ENCODE results near the gene ZFYVE26. TPM values are rescaled to one million over a fixed set of nuclear protein-coding genes. Genes with fewer than 3 reads are reported as not detected.
A peak's percentile ranks its signal among the peaks of the same experiment; 100 is the strongest.

Gene ZFYVE26
- total RNA-seq = 10 to 100 TPM; 25.2 to 27.4 TPM

DNA sequence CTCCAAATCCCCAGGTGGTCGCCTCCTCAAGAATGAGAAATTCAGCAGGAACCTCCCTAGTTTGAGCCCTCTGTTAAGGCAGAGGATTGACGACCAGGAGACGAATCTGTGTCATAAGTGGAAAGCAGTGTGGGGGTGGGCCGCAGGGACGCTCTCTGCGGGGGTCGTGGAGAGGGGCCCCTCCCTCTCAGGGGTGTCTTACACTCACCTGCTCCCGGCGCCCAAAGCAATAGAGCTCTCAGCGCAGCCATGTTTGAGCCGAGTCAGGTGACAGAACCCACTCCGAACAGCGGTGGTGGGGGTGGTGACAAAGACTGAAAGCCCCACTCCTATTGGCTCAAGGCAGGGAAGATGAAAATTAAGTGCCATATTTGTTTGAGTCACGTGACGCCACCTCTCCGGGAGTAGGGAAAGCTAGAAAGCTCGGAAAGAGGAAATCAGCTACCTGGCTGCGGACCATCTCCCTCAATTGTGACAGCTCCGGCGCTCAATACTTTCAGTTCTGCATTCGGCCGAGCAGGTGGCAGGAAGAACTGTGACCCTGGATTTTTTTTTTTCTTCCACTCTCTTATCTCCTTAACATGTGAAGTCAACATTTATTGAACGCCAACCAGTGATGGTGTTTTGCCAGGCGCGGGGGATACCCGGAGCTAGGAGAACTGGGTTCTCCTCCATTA is at the start of gene ZFYVE26:
Gene ZFYVE26, minus strand, starts transcription at position 265 of the 677 bp plus-strand sequence. CDS start 627 bp downstream, outside the sequence.
- ChIA-PET POLR2A (no interaction called here), CTCF (interaction anchor here (0.6 to 1.6 kb wide), 3 partner anchors 10 to 777 kb away, joined by 3 to 5 read pairs (median 4); no protein-coding TSS in a partner anchor)
- Mint-ChIP-seq H3K27me3 (no peaks in the 10 kb centered on the region), H3K9me3 (no peaks in the 10 kb centered on the region), H3K4me1 (peaks cover 64% of the 10 kb centered on the region), H3K4me3 (peak within 1 kb of the TSS; percentile 93), H3K27ac (peak within 1 kb of the TSS; percentile 97), H3K36me3 (ENCODE audit: low read depth) (peaks cover 10% of the 10 kb centered on the region)
- DNase-seq = peak; percentile 96

DNA sequence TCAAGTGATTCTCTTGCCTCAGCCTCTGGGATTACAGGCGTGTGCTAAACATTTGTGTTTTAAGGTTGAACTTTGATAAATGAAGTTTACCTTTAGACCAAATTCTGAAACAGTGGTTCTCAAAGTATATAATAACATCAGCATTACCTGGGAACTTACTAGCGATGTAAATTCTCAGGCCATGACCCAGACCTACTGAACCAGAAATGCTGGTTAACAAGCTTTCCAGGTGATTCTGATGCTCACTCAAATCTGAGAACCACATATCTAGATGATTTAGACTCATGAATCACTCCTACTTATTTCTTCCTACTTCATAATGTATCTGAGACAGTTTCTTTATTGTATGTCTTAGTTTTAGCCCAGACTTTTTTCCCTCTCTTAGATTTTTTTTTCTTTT is 46.8 kb upstream of the ZFYVE26 start:
- no peaks in the 10 kb centered on the region for H3K4me1 Mint-ChIP-seq
- H3K27ac Mint-ChIP-seq = no peak overlapping the region
- H3K9me3 Mint-ChIP-seq = no peaks in the 10 kb centered on the region
- no peaks in the 10 kb centered on the region for H3K27me3 Mint-ChIP-seq
- no peak overlapping the region for H3K4me3 Mint-ChIP-seq
- DNase-seq = no peak
- CTCF ChIA-PET = no interaction called here
- peaks cover 17% of the 10 kb centered on the region for H3K36me3 Mint-ChIP-seq (ENCODE audit: low read depth)
- POLR2A ChIA-PET = no interaction called here

DNA sequence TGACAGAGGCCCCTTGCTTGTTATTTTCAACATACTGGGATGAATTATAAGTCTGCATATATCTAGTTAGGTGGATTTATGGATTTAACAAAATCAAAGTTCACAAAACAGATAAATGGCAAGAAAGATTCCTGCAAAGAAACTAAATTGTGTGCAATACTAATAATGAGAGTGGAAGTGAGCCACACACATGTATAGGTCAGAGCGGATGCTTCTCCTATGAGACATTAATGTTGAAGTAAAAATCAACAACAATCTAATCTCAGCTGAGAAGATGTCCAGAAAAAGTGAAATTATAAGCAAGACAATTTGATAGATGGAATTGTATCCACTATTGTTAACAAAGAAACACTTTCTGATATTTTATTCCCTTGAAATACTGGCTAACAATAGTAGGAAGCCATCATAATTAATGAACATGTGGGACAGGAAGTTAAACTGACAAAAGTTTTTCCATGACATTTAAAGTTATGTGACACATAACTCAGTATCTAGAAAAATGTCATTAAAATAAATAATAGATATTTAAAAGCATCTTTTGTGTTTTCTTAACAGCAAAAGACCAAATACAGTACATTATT is 42.9 kb upstream of the ZFYVE26 start:
- DNase-seq = no peak
- CTCF ChIA-PET = no interaction called here
- H3K4me1 Mint-ChIP-seq = peaks cover 1% of the 10 kb centered on the region
- H3K36me3 Mint-ChIP-seq (ENCODE audit: low read depth) = no peaks in the 10 kb centered on the region
- H3K4me3 Mint-ChIP-seq = no peak overlapping the region
- POLR2A ChIA-PET = no interaction called here
- H3K27me3 Mint-ChIP-seq = no peaks in the 10 kb centered on the region
- no peaks in the 10 kb centered on the region for H3K9me3 Mint-ChIP-seq
- H3K27ac Mint-ChIP-seq = no peak overlapping the region

DNA sequence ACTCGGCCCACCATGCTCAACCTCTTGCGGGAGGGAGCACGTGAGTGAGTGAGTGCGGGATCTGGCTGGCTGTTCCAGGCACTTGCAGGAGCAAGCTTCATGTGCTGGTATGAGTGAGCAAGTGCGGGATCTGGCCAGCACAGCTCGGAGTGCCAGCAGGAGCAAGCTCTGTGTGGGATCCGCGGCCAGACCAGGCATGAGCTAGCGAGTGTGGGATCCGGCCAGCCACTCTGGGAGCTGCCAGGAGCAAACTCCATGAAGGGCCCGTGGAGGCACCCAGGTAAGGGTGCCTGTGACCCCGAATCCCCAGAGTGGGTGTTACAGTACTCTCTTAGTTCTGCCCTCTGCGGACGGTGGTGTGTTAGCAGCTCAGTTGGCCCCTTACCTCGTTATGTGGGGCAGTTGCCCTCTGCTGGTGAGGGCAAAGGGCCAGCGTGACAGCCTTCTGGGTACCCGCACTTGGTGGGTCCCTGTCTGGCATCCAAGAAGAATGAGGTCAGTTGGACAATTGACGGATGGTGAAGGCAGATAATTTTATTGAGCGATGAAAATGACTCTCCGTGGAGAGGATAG is 41.5 kb upstream of the ZFYVE26 start:
- H3K27ac Mint-ChIP-seq = no peak overlapping the region
- H3K4me3 Mint-ChIP-seq = no peak overlapping the region
- H3K4me1 Mint-ChIP-seq = peaks cover 1% of the 10 kb centered on the region
- H3K36me3 Mint-ChIP-seq (ENCODE audit: low read depth) = peaks cover 3% of the 10 kb centered on the region
- CTCF ChIA-PET = no interaction called here
- H3K9me3 Mint-ChIP-seq = no peaks in the 10 kb centered on the region
- no peaks in the 10 kb centered on the region for H3K27me3 Mint-ChIP-seq
- POLR2A ChIA-PET = no interaction called here
- DNase-seq = no peak

DNA sequence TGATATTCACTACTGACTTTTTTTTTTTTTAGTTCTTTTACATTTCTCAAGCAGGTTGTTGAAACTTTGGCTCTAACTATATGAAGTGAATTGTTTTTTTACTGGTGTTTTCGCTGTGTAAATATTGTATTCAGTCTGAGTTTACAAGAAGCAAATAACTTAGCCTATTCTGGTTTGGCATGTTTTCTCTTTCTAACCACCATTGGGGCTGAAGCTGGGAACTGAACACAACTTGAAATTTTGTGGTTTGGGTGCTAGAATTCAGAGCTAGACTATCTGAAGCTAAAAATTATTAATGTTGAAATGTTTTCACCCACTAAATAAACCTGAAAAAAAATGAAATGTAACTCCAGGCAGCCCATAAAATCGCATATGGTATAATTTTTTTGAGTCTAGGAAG is 40.4 kb upstream of the ZFYVE26 start:
- CTCF ChIA-PET = interaction anchor here (0.5 to 0.7 kb wide), 2 partner anchors 857 to 1204 kb away, joined by 3 read pairs; no protein-coding TSS in a partner anchor
- peaks cover 1% of the 10 kb centered on the region for H3K4me1 Mint-ChIP-seq
- POLR2A ChIA-PET = interaction anchor here (0.7 kb wide), 1 partner anchor 267 kb away, joined by 4 read pairs; no protein-coding TSS in a partner anchor
- DNase-seq = no peak
- peaks cover 3% of the 10 kb centered on the region for H3K36me3 Mint-ChIP-seq (ENCODE audit: low read depth)
- H3K4me3 Mint-ChIP-seq = no peak overlapping the region
- no peaks in the 10 kb centered on the region for H3K9me3 Mint-ChIP-seq
- no peak overlapping the region for H3K27ac Mint-ChIP-seq
- H3K27me3 Mint-ChIP-seq = no peaks in the 10 kb centered on the region

DNA sequence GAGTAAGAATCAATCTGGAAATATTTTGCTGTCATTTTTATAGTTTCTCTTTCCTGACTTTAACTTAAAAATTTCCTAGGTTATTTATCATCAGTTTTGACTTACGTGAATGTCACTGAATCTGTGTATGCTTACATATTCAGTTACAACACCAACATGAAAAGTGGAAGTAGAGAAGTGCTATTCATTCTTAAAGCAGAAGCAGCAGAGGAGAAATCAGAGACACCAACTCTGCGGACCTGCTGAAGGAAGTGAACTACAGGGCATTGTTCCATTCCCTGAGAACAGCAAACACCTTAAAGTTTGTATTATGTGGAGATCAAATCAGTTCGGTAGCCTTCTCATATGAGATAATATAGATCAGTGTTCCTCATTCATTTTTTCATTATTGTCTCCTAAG is 37.3 kb upstream of the ZFYVE26 start:
- no peak overlapping the region for H3K27ac Mint-ChIP-seq

DNA sequence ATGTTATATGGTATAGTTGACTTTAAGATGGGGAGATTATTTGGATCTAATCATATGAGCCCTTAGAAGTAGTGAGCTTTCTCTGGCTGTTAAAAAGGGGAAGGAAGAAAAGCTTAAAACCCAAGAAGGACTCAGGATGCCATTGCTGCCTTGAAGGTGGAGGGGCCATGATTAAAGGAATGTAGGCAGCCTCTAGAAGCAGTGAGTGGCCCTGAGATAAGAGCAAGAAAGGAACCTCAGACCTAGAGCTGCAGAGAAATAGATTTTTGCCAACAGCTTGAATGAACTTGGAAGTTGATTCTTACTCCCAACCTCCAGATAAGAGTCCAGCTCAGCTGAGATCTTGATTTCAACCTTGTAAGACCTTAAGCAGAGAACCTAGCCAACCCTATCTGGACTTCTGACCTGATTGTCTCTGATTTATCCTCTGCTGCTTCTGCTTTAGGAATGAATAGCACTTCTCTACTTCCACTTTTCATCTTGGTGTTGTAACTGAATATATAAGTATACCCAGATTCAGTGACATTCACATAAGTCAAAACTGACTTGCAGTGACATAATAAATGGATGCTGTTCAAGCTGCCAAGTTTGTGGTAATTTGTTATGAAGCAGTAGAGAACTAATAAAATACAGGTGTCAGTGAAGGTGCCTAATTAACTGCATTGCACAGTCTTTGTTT is 36.7 kb upstream of the ZFYVE26 start:
- ChIA-PET CTCF (interaction anchor here (0.7 kb wide), 1 partner anchor 13 kb away, joined by 3 read pairs; no protein-coding TSS in a partner anchor), POLR2A (interaction anchor here (0.6 kb wide), 1 partner anchor 880 kb away, joined by 3 read pairs; no protein-coding TSS in a partner anchor)
- no peak for DNase-seq
- Mint-ChIP-seq H3K4me3 (no peak overlapping the region), H3K36me3 (ENCODE audit: low read depth) (peaks cover 12% of the 10 kb centered on the region), H3K27ac (no peak overlapping the region), H3K4me1 (peaks cover 1% of the 10 kb centered on the region), H3K27me3 (no peaks in the 10 kb centered on the region), H3K9me3 (peaks cover 3% of the 10 kb centered on the region)

More for the DNA sequence above, 37.3 kb upstream of the ZFYVE26 start:
- H3K4me3 Mint-ChIP-seq = no peak overlapping the region
- POLR2A ChIA-PET = interaction anchor here (0.6 kb wide), 1 partner anchor 879 kb away, joined by 3 read pairs; no protein-coding TSS in a partner anchor
- no peaks in the 10 kb centered on the region for H3K27me3 Mint-ChIP-seq
- peaks cover 9% of the 10 kb centered on the region for H3K36me3 Mint-ChIP-seq (ENCODE audit: low read depth)
- peaks cover 1% of the 10 kb centered on the region for H3K4me1 Mint-ChIP-seq
- no peaks in the 10 kb centered on the region for H3K9me3 Mint-ChIP-seq
- CTCF ChIA-PET = no interaction called here
- no peak for DNase-seq

DNA sequence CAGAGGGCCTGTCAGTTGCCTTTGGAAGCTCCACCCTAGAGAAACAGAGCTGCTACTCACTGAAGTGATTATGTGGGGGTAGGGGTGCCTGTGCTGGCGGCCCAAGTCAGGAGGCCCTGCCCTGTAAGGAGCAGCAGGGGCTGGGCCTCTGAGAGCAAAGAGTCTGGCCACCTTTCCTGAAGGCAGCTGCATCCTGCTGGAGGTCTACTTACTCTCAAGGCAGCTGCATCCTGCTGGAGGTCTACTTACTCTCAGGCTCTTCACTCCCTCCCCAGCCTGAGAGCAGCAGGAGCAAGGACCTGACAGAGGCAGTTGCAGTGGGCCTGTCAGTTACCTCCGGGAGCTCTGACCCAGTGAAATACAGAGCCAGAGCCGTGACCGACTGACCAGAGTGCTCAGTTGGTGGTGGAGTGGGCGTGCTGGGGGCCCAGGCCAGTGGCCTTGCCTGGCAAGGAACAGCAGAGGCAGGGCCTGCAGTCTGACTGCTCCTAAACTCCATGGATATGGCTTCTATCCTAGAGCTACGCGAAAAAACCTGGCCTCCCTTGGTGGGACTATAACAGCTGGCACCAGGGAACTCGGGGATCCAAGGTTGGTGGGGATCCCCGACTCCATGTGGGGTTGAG is 35.5 kb upstream of the ZFYVE26 start:
- Mint-ChIP-seq H3K9me3 (peaks cover 8% of the 10 kb centered on the region), H3K27ac (no peak overlapping the region), H3K36me3 (ENCODE audit: low read depth) (peaks cover 19% of the 10 kb centered on the region), H3K27me3 (no peaks in the 10 kb centered on the region), H3K4me3 (no peak overlapping the region), H3K4me1 (peaks cover 1% of the 10 kb centered on the region)
- ChIA-PET POLR2A (no interaction called here), CTCF (interaction anchor here (0.6 kb wide), 1 partner anchor 34 kb away, joined by 6 read pairs; no protein-coding TSS in a partner anchor)
- DNase-seq = no peak

DNA sequence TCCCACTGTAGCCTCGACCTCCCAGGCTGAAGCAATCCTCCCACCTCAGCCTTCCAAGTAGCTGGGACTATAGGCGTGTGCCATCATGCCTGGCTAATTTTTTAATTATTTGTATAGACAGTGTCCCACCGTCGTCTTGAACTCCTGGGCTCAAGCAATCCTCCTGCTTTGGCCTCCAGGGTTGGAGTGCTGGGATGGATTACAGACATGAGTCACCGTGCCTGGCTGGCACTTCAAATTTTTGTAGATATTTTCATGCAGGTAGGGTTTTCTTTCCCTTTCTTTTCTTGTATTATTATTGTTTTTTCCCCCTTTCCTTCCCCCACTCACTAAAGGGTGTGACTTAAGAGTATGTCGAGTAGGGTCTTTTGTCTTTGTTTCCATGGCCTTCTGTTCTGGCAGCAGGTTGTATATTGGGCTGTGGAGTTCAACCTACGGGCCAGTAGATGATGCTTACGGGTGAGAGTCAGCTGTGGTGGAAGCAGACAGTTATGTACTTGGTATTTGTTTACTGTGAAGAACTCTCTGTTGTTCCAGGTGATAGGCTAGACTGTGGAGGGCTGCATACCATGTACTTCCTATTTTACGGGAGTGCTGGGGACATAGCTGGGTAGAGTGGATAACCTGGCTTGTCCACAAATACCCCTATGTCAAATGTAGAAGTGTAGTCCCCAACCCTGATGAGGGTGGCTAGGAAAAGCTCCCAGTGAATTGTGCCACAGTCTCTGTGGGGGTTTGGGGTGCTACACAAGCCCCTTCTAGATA is 33.9 kb upstream of the ZFYVE26 start:
- H3K27ac Mint-ChIP-seq = no peak overlapping the region
- H3K4me3 Mint-ChIP-seq = no peak overlapping the region
- peaks cover 9% of the 10 kb centered on the region for H3K9me3 Mint-ChIP-seq
- no peak for DNase-seq
- ChIA-PET POLR2A (no interaction called here), CTCF (no interaction called here)
- H3K36me3 Mint-ChIP-seq (ENCODE audit: low read depth) = peaks cover 19% of the 10 kb centered on the region
- H3K4me1 Mint-ChIP-seq = no peaks in the 10 kb centered on the region
- H3K27me3 Mint-ChIP-seq = no peaks in the 10 kb centered on the region

DNA sequence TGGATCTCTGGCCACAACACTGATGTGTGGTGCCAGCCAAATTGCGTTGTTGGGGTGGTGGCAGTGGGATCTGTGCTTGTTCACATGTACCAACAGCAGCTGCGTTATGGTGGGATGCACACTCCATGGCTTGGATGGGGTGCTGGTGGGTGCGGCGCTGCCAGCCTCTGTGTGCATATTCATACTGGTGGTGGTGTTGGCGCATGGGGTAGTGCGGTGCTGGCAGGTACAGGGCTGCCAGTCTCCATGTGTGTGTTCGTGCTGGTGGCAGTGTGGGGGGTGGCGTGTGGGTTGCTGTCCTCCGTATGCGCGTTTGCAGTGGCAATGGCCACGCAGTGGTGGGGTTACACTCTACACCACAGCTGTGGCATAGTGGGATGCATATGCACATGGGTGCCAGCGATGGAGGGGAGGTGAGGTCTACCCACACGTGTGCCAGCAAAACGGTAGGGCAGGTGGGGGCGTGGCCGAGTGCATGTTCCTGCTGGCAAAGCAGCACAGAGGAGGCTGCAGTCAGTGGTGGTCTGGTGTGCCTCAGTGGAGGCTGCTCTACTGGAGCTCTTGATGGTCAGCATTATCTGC is 29.7 kb upstream of the ZFYVE26 start:
- POLR2A ChIA-PET = no interaction called here
- no peak overlapping the region for H3K4me3 Mint-ChIP-seq
- H3K27ac Mint-ChIP-seq = no peak overlapping the region
- H3K4me1 Mint-ChIP-seq = no peaks in the 10 kb centered on the region
- peaks cover 18% of the 10 kb centered on the region for H3K36me3 Mint-ChIP-seq (ENCODE audit: low read depth)
- H3K9me3 Mint-ChIP-seq = peaks cover 9% of the 10 kb centered on the region
- H3K27me3 Mint-ChIP-seq = no peaks in the 10 kb centered on the region
- DNase-seq = no peak
- CTCF ChIA-PET = no interaction called here

DNA sequence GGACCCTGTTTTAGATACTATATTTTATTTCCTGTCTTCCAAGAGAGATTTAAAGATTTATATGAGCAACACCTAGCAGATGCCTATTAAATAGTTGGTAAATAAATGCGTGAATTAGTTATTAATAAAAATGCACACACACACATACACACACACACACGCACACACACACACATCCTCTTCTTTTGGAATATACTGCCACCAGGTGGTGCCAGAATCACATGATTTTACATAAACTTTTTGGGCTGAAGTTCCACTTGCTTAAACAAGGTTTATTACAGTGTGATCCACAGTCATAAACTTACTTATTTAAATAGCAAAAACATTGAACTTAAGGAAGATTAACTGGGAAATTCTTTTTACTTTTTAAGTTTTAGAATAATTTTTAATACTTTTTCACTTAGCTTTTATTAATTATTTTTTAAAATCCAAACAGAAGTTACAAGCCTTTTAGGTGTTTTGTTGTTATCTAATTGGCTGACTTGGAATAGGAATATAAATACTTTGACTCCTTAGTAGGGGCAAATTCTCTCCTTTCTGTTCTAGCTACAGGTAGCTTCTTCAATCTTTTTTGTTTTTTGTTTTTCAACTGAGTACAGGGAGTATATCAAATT is 20.7 kb upstream of the ZFYVE26 start:
- H3K4me1 Mint-ChIP-seq = no peaks in the 10 kb centered on the region
- no peaks in the 10 kb centered on the region for H3K27me3 Mint-ChIP-seq
- peak; percentile 71 for DNase-seq
- POLR2A ChIA-PET = no interaction called here
- H3K27ac Mint-ChIP-seq = no peak overlapping the region
- no peaks in the 10 kb centered on the region for H3K9me3 Mint-ChIP-seq
- CTCF ChIA-PET = no interaction called here
- H3K4me3 Mint-ChIP-seq = no peak overlapping the region
- H3K36me3 Mint-ChIP-seq (ENCODE audit: low read depth) = peaks cover 9% of the 10 kb centered on the region

Measured in activated CD4-positive, alpha-beta T cell treated with anti-CD3 and anti-CD28 coated beads, Interleukin-2, amount 10 ng/mL, durations not matched to agents 7 days and 5 days (primary cell).